H1 (cell line): ENCODE measurements around the gene EID1. TPM values are rescaled to one million over a fixed set of nuclear protein-coding genes. Genes with fewer than 3 reads are reported as not detected.

Experiments used
- CTCF ChIA-PET: fragments of 300-600 bp; sonication (Branson Sonifier 250); formaldehyde crosslinking; loops from one replicate; lab custom pipeline; 2021; ENCODE audit not compliant: partially characterized antibody; lab: Charles Lee
- POLR2A ChIA-PET: fragments of 300-600 bp; sonication (Branson Sonifier 250); formaldehyde crosslinking; loops from one replicate; lab custom pipeline; 2021; ENCODE audit warnings: inconsistent platforms; ENCODE audit not compliant: partially characterized antibody; lab: Charles Lee
- DNase-seq, 2 experiments: peaks; one replicate each; pipeline versions ENCODE4 v3.0.0 to v3.0.0-alpha.2; 2010 to 2022; ENCODE audit warnings: low spot score in 2 of 2, low read depth in 1 of 2, mixed read lengths in 1 of 2
- FAIRE-seq: peaks from 2 replicates; lab custom pipeline; 2011; peaks lifted over from hg19 to GRCh38; lab: Jason Lieb, UNC
- H2AFZ ChIP-seq: 2 replicates; pipeline ENCODE4 v1.8.1; 2012; ENCODE audit warnings: low read length, inconsistent platforms
- H2AK5ac ChIP-seq: 2 replicates; pipeline ENCODE4 v1.6.1; 2013; ENCODE audit warnings: low read depth, low read length
- H2BK120ac ChIP-seq: replicated peaks from 2 replicates; pipeline ENCODE3; 2013; ENCODE audit warnings: low read depth, low read length, inconsistent platforms
- H2BK12ac ChIP-seq: 2 replicates; pipeline ENCODE4 v1.6.1; 2013; ENCODE audit warnings: low read depth, low read length
- H2BK15ac ChIP-seq: 2 replicates; pipeline ENCODE4 v1.6.1; 2013; ENCODE audit warnings: low read length
- H2BK20ac ChIP-seq: 2 replicates; pipeline ENCODE4 v1.6.1; 2013; ENCODE audit warnings: low read length
- H2BK5ac ChIP-seq: 2 replicates; pipeline ENCODE4 v1.6.1; 2013; ENCODE audit warnings: low read depth, low read length
- H3K14ac ChIP-seq: 2 replicates; pipeline ENCODE4 v1.6.1; 2013; ENCODE audit warnings: inconsistent platforms; ENCODE audit not compliant: insufficient read length
- H3K18ac ChIP-seq: 2 replicates; pipeline ENCODE4 v1.6.1; 2013; ENCODE audit warnings: low read length; ENCODE audit errors: extremely low read depth
- H3K23ac ChIP-seq: 2 replicates; pipeline ENCODE4 v1.6.1; 2013; ENCODE audit warnings: inconsistent platforms; ENCODE audit not compliant: insufficient read length
- H3K23me2 ChIP-seq: 2 replicates; pipeline ENCODE4 v1.6.1; 2013; ENCODE audit warnings: low read depth, low read length
- H3K27ac ChIP-seq: 2 replicates; pipeline ENCODE4 v1.6.1; 2011; ENCODE audit warnings: low read depth, low read length, inconsistent platforms
- H3K27me3 ChIP-seq, 4 experiments: replicated peaks in 1 of 4; 1 replicate in 1 of 4; 2 replicates in 3 of 4; pipeline versions ENCODE4 v1.6.1 to v1.8.1; 2011 to 2013; ENCODE audit warnings: low read length in 3 of 4, mild to moderate bottlenecking in 3 of 4, inconsistent platforms in 2 of 4, mixed read lengths in 2 of 4, moderate library complexity in 1 of 4; ENCODE audit not compliant: control insufficient read depth in 3 of 4, insufficient read depth in 3 of 4; ENCODE audit errors: extremely low read depth in 1 of 4
- H3K36me3 ChIP-seq, 4 experiments: 2 replicates each; pipeline versions ENCODE4 v1.6.1 to v1.8.1; 2011 to 2013; ENCODE audit warnings: mild to moderate bottlenecking in 4 of 4, low read length in 3 of 4, moderate library complexity in 2 of 4, control low read depth in 1 of 4, inconsistent platforms in 1 of 4; ENCODE audit not compliant: insufficient read depth in 4 of 4, control insufficient read depth in 2 of 4
- H3K4ac ChIP-seq: replicated peaks from 2 replicates; pipeline ENCODE3; 2013; ENCODE audit warnings: low read length, low read depth, mixed read lengths, inconsistent platforms; ENCODE audit not compliant: insufficient read length
- H3K4me1 ChIP-seq, 4 experiments: replicated peaks in 1 of 4; 1 replicate in 1 of 4; 2 replicates in 3 of 4; pipeline versions ENCODE4 v1.6.1 to v1.8.1; 2011 to 2013; ENCODE audit warnings: low read length in 3 of 4, inconsistent platforms in 2 of 4, mixed read lengths in 1 of 4; ENCODE audit not compliant: insufficient read depth in 4 of 4, control insufficient read depth in 3 of 4
- H3K4me2 ChIP-seq, 2 experiments: 2 replicates each; pipeline versions ENCODE4 v1.6.1 to v1.8.1; 2011 to 2013; ENCODE audit warnings: low read depth in 2 of 2, low read length in 2 of 2, control low read depth in 1 of 2, inconsistent platforms in 1 of 2, mild to moderate bottlenecking in 1 of 2; ENCODE audit not compliant: insufficient read depth in 1 of 2
- H3K4me3 ChIP-seq, 4 experiments: fragments of 200-600, 300-600 bp in 1 of 4; sonication (generic), shearing (Covaris generic), sonication (Bioruptor Twin) in 1 of 4; 2 replicates each; pipeline versions ENCODE4 v1.5.1 to v1.8.1; 2011 to 2016; ENCODE audit warnings: low read length in 4 of 4, low read depth in 3 of 4, control low read depth in 2 of 4, inconsistent platforms in 2 of 4, mild to moderate bottlenecking in 2 of 4, mixed read lengths in 1 of 4, moderate library complexity in 1 of 4; ENCODE audit not compliant: insufficient read depth in 2 of 4; ENCODE audit errors: extremely low read depth in 1 of 4
- H3K56ac ChIP-seq: replicated peaks from 2 replicates; pipeline ENCODE3; 2013; ENCODE audit warnings: low read depth, mild to moderate bottlenecking, mixed read lengths, low read length, inconsistent platforms; ENCODE audit not compliant: insufficient read length
- H3K79me1 ChIP-seq: 2 replicates; pipeline ENCODE4 v1.6.1; 2013; ENCODE audit warnings: low read depth, low read length, control low read depth
- H3K79me2 ChIP-seq, 2 experiments: 2 replicates each; pipeline versions ENCODE4 v1.6.1 to v1.8.1; 2012 to 2013; ENCODE audit warnings: low read length in 2 of 2, mild to moderate bottlenecking in 2 of 2, inconsistent platforms in 1 of 2; ENCODE audit not compliant: insufficient read depth in 2 of 2, control insufficient read depth in 1 of 2
- H3K9ac ChIP-seq, 4 experiments: replicated peaks in 1 of 4; 1 replicate in 1 of 4; 2 replicates in 3 of 4; pipeline versions ENCODE4 v1.6.1 to v1.8.1; 2011 to 2013; ENCODE audit warnings: low read depth in 3 of 4, low read length in 3 of 4, control low read depth in 2 of 4, mild to moderate bottlenecking in 2 of 4, moderate library complexity in 2 of 4, inconsistent platforms in 1 of 4; ENCODE audit errors: extremely low read depth in 1 of 4
- H3K9me3 ChIP-seq, 2 experiments: 2 replicates each; pipeline versions ENCODE4 v1.6.1 to v1.8.1; 2012 to 2013; ENCODE audit warnings: mild to moderate bottlenecking in 2 of 2, moderate library complexity in 2 of 2, control low read depth in 1 of 2, inconsistent platforms in 1 of 2, low read depth in 1 of 2, low read length in 1 of 2, mixed read lengths in 1 of 2; ENCODE audit not compliant: insufficient read depth in 2 of 2
- H4K20me1 ChIP-seq, 2 experiments: replicated peaks in 1 of 2; 2 replicates each; pipeline versions ENCODE3 to v1.8.1; 2011 to 2013; ENCODE audit warnings: inconsistent platforms in 2 of 2, low read length in 2 of 2, mild to moderate bottlenecking in 1 of 2; ENCODE audit not compliant: insufficient read depth in 2 of 2, control insufficient read depth in 1 of 2
- H4K5ac ChIP-seq: 2 replicates; pipeline ENCODE4 v1.6.1; 2013; ENCODE audit warnings: low read length, low read depth, mixed read lengths, inconsistent platforms; ENCODE audit not compliant: insufficient read length
- H4K8ac ChIP-seq: 2 replicates; pipeline ENCODE4 v1.8.0; 2013; ENCODE audit warnings: mild to moderate bottlenecking, moderate library complexity, low read length, inconsistent platforms; ENCODE audit not compliant: insufficient read depth; ENCODE audit errors: extremely low read depth
- H4K91ac ChIP-seq: replicated peaks from 2 replicates; pipeline ENCODE3; 2013; ENCODE audit warnings: low read length, mixed read lengths, inconsistent platforms; ENCODE audit not compliant: insufficient read length
- BACH1 ChIP-seq: IDR thresholded peaks from 2 replicates; pipeline ENCODE4 v1.6.1; 2012; ENCODE audit warnings: low read length, improper control_type of control experiment
- CBX8 ChIP-seq: fragments of 300-800, 300-1000 bp; sonication (generic); IDR thresholded peaks from 2 replicates; pipeline ENCODE4 v1.7.1; 2016; ENCODE audit warnings: low read depth, low read length, borderline replicate concordance
- CEBPB ChIP-seq: IDR thresholded peaks from 2 replicates; pipeline ENCODE4 v1.6.1; 2012; ENCODE audit warnings: low read depth, low read length
- EGR1 ChIP-seq: IDR thresholded peaks from 2 replicates; pipeline ENCODE4 v1.6.1; 2011; ENCODE audit warnings: low read depth, low read length, borderline replicate concordance
- EP300 ChIP-seq, 2 experiments: IDR thresholded peaks; 1 replicate in 1 of 2; 2 replicates in 1 of 2; pipeline ENCODE4 v1.6.1; 2011 to 2012; ENCODE audit warnings: low read depth in 2 of 2, low read length in 2 of 2, mild to moderate bottlenecking in 2 of 2, borderline replicate concordance in 1 of 2, inconsistent platforms in 1 of 2, moderate library complexity in 1 of 2
- HDAC6 ChIP-seq: IDR thresholded peaks from one replicate; pipeline ENCODE4 v1.7.1; 2012; ENCODE audit warnings: low read depth, mild to moderate bottlenecking, inconsistent platforms, low read length, moderate library complexity
- PHF8 ChIP-seq: fragments of 200-600 bp; sonication (generic); conservative IDR thresholded peaks from 2 replicates; pipeline ENCODE4 v1.7.1; 2012; ENCODE audit warnings: low read depth, mild to moderate bottlenecking, inconsistent platforms, low read length, moderate library complexity
- POU5F1 ChIP-seq: IDR thresholded peaks from 2 replicates; pipeline ENCODE4 v1.6.1; 2011; ENCODE audit warnings: low read depth, mild to moderate bottlenecking, low read length, moderate library complexity
- RBBP5 ChIP-seq: IDR thresholded peaks from 2 replicates; pipeline ENCODE4 v1.7.1; 2012; ENCODE audit warnings: low read depth, mild to moderate bottlenecking, inconsistent platforms, low read length, moderate library complexity, borderline replicate concordance
- RXRA ChIP-seq: IDR thresholded peaks from 2 replicates; pipeline ENCODE4 v1.6.1; 2011; ENCODE audit warnings: low read depth, mild to moderate bottlenecking, low read length, moderate library complexity; ENCODE audit not compliant: insufficient read depth
- SUZ12 ChIP-seq: fragments of 200-600 bp; sonication (generic); IDR thresholded peaks from 2 replicates; pipeline ENCODE4 v1.6.1; 2012; ENCODE audit warnings: mild to moderate bottlenecking, inconsistent platforms, low read length, moderate library complexity, mixed read lengths
- TAF1 ChIP-seq: IDR thresholded peaks from 2 replicates; pipeline ENCODE4 v1.6.1; 2011; ENCODE audit warnings: mild to moderate bottlenecking, low read depth, low read length
- YY1 ChIP-seq: IDR thresholded peaks from 2 replicates; pipeline ENCODE4 v1.6.1; 2011; ENCODE audit warnings: low read depth, mild to moderate bottlenecking, low read length
- ZNF274 ChIP-seq: IDR thresholded peaks from 2 replicates; pipeline ENCODE4 v1.7.0; 2012; ENCODE audit warnings: low read length, borderline replicate concordance; ENCODE audit errors: extremely low read depth
- WGBS, 2 experiments: shearing (Covaris generic) in 1 of 2; methylation state at CpG; one replicate each; pipeline versions ENCODE4 v1.1.6 to v1.1.7; 2013 to 2015; ENCODE audit warnings: low lambda C conversion rate in 2 of 2, mixed read lengths in 2 of 2, inconsistent platforms in 1 of 2, low coverage in 1 of 2, missing lambda C conversion rate in 1 of 2; ENCODE audit not compliant: insufficient replicate concordance in 2 of 2, insufficient coverage in 1 of 2, insufficient read length in 1 of 2; ENCODE audit errors: extremely low coverage in 1 of 2, missing lambda C conversion rate in 1 of 2; 5-methylcytosine and 5-hydroxymethylcytosine counted together
- polyA plus RNA-seq, 7 experiments: library from polyadenylated mRNA; depleted of rRNA in 3 of 7; stranded (reverse) in 5 of 7; unstranded in 2 of 7; fragments of >200 nt in 5 of 7; fragments of 200-250 nt in 2 of 7; gene quantifications; 1 replicate in 5 of 7; 2 replicates in 1 of 7; 4 replicates in 1 of 7; pipeline versions ENCODE4 v1.2.1 to v1.2.3, GENCODE V29; 2011 to 2013; ENCODE audit warnings: missing spikeins in 2 of 7, mixed read lengths in 2 of 7
- total RNA-seq: library from RNA; stranded (reverse); fragmentation: NEBNext Ultra II Directional; extraction: Animal tissue kit (Norgen Biotek cat#: 25700); gene quantifications from 2 replicates; pipeline ENCODE4 v1.2.1, GENCODE V29; 2021
- TF ChIP-seq, protein P1 (sequence below): IDR thresholded peaks from 2 replicates; pipeline ENCODE4 v1.6.1; 2011; ENCODE audit warnings: low read depth, mild to moderate bottlenecking, low read length; ENCODE audit not compliant: insufficient read depth

EID1 gene
- total and polyA plus RNA-seq, 2 of the 8 experiments (the other 6 are each of a cell fraction or from before 2014, with no cell fraction given) = 101 to 110 TPM

- no peaks in the 10 kb centered on the region for H4K20me1 ChIP-seq
- H4K91ac ChIP-seq = no peak overlapping the region
- peaks cover 0 to 1% (median 0%) of the 10 kb centered on the region in 4 experiments; a peak in 1 of 7 replicates for H3K27me3 ChIP-seq
- no peak overlapping the region for H3K27ac ChIP-seq
- H3K79me1 ChIP-seq = no peaks in the 10 kb centered on the region
- CTCF ChIA-PET = interaction anchor here (0.7 kb wide), 1 partner anchor 41 kb away, joined by 3 read pairs; no protein-coding TSS in a partner anchor
- no peaks in the 10 kb centered on the region for H3K36me3 ChIP-seq
- no peak overlapping the region for H3K56ac ChIP-seq
- no peak overlapping the region for H4K5ac ChIP-seq
- no peak overlapping the region for H3K4me2 ChIP-seq
- no peak overlapping the region for H3K23ac ChIP-seq
- WGBS, 2 experiments = 77% methylated on average over 3 of the region's 3 CpGs; no CpG with 5 or more reads in 1 of the 2 experiments
- H2BK15ac ChIP-seq = no peak overlapping the region
- H3K9me3 ChIP-seq = no peaks in the 10 kb centered on the region
- no peak overlapping the region; the same call in 1 of the 2 replicates for H4K8ac ChIP-seq
- no peak overlapping the region for H3K4ac ChIP-seq
- H2BK12ac ChIP-seq = no peak overlapping the region
- H3K9ac ChIP-seq = no peak overlapping the region
- H3K79me2 ChIP-seq = no peaks in the 10 kb centered on the region
- H2BK120ac ChIP-seq = no peak overlapping the region
- H2AK5ac ChIP-seq = no peak overlapping the region
- FAIRE-seq (no peak), DNase-seq (no peak)
- no peak overlapping the region for H2BK5ac ChIP-seq
- no peak overlapping the region for H2AFZ ChIP-seq
- no peaks in the 10 kb centered on the region for H3K23me2 ChIP-seq
- POLR2A ChIA-PET = no interaction called here
- H2BK20ac ChIP-seq = no peak overlapping the region
- no peaks in the 10 kb centered on the region for H3K4me1 ChIP-seq
- H3K18ac ChIP-seq = no peak overlapping the region
- no peak overlapping the region for H3K4me3 ChIP-seq
- no peak overlapping the region for H3K14ac ChIP-seq
- TF ChIP-seq PHF8 = no peak
- no peak for TF ChIP-seq CEBPB
- TF ChIP-seq SUZ12 = no peak
- no peak for TF ChIP-seq TAF1
- TF ChIP-seq EP300 (IDR thresholded peaks at IDR 0.05; ENCODE audit: borderline replicate concordance in 1 of 2, low read depth in 2 of 2, low read length in 2 of 2) = no peak
- no peak for TF ChIP-seq RXRA
- TF ChIP-seq HDAC6 = no peak
- no peak for TF ChIP-seq EGR1
- no peak for TF ChIP-seq CBX8
- no peak for TF ChIP-seq BACH1
- TF ChIP-seq ZNF274 = no peak
- TF ChIP-seq, protein P1, sequence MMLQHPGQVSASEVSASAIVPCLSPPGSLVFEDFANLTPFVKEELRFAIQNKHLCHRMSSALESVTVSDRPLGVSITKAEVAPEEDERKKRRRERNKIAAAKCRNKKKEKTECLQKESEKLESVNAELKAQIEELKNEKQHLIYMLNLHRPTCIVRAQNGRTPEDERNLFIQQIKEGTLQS = no peak
- TF ChIP-seq RBBP5 = no peak
- no peak for TF ChIP-seq POU5F1
- no peak for TF ChIP-seq YY1
Measured at GRCh38 chr15:48929661-48930060, 51.7 kb downstream of the EID1 start.
